Measurements from ENCODE around the gene PRDM10.
A peak's percentile ranks its signal among the peaks of the same experiment; 100 is the strongest.
"Not testable (repeated sequence)": the region's sequence is repeated elsewhere in the genome, so short reads cannot be mapped to it uniquely, and the experiment has no call there.

Gene PRDM10

GRCh38 chr11:129955282-129955681, 47.4 kb downstream of the PRDM10 start:
- Histone ChIP-seq H3K4me1 (ENCODE audit: control insufficient read depth, insufficient read depth, low read length) (no peaks in the 10 kb centered on the region), H3K27me3 (ENCODE audit: control insufficient read depth, insufficient read depth, low read length) (no peaks in the 10 kb centered on the region), H3K4me3 (ENCODE audit: low read depth, low read length) (no peak overlapping the region), H3K9me3 (ENCODE audit: control insufficient read depth, insufficient read depth, low read length) (no peaks in the 10 kb centered on the region), H3K9ac (ENCODE audit: low read depth, low read length) (no peak overlapping the region), H3K27ac (ENCODE audit: low read depth, low read length) (no peak overlapping the region), H3K36me3 (ENCODE audit: control insufficient read depth, insufficient read depth, low read length) (peaks cover 28% of the 10 kb centered on the region)

DNA sequence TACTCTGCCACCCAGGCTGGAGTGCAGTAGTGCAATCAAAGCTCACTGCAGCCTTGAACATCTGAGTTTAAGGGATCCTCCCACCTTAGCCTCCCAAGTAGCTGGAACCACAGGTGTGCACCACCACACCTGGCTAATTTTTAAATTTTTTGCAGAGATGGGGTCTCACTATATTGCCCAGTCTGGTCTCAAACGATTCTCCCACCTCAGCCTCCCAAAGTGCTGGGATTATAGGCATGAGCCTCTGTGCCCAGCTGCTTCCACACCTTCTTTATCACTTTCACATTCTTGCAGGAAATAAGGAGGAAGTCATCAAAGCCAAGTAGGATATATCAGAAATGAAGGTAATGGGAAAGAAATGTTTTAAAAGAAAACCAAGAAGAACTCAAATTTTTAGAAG, 47.9 kb downstream of the PRDM10 start:
- H3K9me3 ChIP-seq (ENCODE audit: control insufficient read depth, insufficient read depth, low read length); H3K4me1 ChIP-seq (ENCODE audit: control insufficient read depth, insufficient read depth, low read length); H3K4me3 ChIP-seq (ENCODE audit: low read depth, low read length); H3K9ac ChIP-seq (ENCODE audit: low read depth, low read length); H3K27ac ChIP-seq (ENCODE audit: low read depth, low read length); H3K27me3 ChIP-seq (ENCODE audit: control insufficient read depth, insufficient read depth, low read length): not testable (repeated sequence)
- H3K36me3 ChIP-seq (ENCODE audit: control insufficient read depth, insufficient read depth, low read length): peaks cover 25% of the 10 kb centered on the region

- Histone ChIP-seq H3K27me3 (ENCODE audit: control insufficient read depth, insufficient read depth, low read length) (no peaks in the 10 kb centered on the region), H3K9me3 (ENCODE audit: control insufficient read depth, insufficient read depth, low read length) (no peaks in the 10 kb centered on the region), H3K4me3 (ENCODE audit: low read depth, low read length) (no peak overlapping the region), H3K27ac (ENCODE audit: low read depth, low read length) (no peak overlapping the region), H3K36me3 (ENCODE audit: control insufficient read depth, insufficient read depth, low read length) (peaks cover 15% of the 10 kb centered on the region; the same call in 1 of the 2 replicates), H3K9ac (ENCODE audit: low read depth, low read length) (no peak overlapping the region), H3K4me1 (ENCODE audit: control insufficient read depth, insufficient read depth, low read length) (no peaks in the 10 kb centered on the region)
Observed at GRCh38 chr11:129951866-129952262, 50.8 kb downstream of the PRDM10 start.

GRCh38 chr11:129951201-129951865, 51.3 kb downstream of the PRDM10 start:
- Histone ChIP-seq H3K27me3 (ENCODE audit: control insufficient read depth, insufficient read depth, low read length) (no peaks in the 10 kb centered on the region), H3K27ac (ENCODE audit: low read depth, low read length) (no peak overlapping the region), H3K36me3 (ENCODE audit: control insufficient read depth, insufficient read depth, low read length) (peaks cover 16% of the 10 kb centered on the region; the same call in 1 of the 2 replicates), H3K9me3 (ENCODE audit: control insufficient read depth, insufficient read depth, low read length) (no peaks in the 10 kb centered on the region), H3K9ac (ENCODE audit: low read depth, low read length) (no peak overlapping the region), H3K4me3 (ENCODE audit: low read depth, low read length) (no peak overlapping the region), H3K4me1 (ENCODE audit: control insufficient read depth, insufficient read depth, low read length) (peaks cover 2% of the 10 kb centered on the region; the same call in 1 of the 2 replicates)

DNA sequence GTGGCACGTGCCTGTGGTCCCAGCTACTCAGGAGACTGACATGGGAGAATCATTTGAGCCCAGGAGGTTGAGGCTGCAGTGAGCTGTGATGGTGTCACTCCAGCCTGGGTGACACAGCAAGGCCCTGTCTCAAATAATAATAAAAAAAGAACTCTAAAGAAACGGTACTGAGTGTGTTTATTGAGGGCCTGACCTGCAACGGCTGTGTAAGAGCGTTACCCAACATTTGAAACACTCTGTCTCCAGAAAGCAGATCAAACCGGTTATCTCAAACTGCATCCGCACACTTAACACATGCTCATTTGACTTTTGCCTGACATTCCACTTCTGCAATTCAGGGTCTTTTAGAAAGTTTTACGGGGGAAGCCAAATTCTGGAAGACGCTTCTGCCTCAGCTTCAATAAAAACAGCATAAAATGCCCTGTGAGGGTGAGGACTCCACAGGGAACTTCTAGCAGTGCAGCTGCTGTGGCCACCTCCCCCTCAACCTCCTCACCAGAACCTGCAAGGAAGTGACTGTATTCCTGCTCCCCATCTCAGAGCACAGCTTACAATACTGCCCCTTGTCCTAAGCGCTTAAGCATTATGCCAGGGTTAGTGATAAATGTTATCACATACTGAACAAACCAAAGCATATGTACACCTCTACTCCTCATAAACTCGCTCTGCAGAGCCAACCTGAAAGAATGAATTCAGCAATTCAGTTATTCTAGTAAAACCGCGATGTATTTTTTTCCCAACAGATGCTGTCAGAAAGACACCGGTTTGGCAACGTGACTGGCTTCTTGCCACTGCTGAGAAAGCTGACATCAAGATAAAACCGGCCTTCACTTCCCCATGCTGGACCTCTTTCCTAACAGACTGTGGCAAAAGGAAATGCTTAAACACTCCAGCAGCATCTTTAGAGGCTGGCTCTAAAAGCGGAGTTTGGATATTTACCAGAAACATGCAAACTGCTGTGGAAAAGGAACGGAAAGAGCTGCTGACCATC, 52.2 kb downstream of the PRDM10 start:
- Histone ChIP-seq H3K9me3 (ENCODE audit: control insufficient read depth, insufficient read depth, low read length) (no peaks in the 10 kb centered on the region), H3K36me3 (ENCODE audit: control insufficient read depth, insufficient read depth, low read length) (peaks cover 19% of the 10 kb centered on the region; the same call in 1 of the 2 replicates), H3K27ac (ENCODE audit: low read depth, low read length) (no peak overlapping the region), H3K9ac (ENCODE audit: low read depth, low read length) (no peak overlapping the region), H3K27me3 (ENCODE audit: control insufficient read depth, insufficient read depth, low read length) (no peaks in the 10 kb centered on the region), H3K4me3 (ENCODE audit: low read depth, low read length) (no peak overlapping the region), H3K4me1 (ENCODE audit: control insufficient read depth, insufficient read depth, low read length) (peaks cover 5% of the 10 kb centered on the region; the same call in 1 of the 2 replicates)

DNA sequence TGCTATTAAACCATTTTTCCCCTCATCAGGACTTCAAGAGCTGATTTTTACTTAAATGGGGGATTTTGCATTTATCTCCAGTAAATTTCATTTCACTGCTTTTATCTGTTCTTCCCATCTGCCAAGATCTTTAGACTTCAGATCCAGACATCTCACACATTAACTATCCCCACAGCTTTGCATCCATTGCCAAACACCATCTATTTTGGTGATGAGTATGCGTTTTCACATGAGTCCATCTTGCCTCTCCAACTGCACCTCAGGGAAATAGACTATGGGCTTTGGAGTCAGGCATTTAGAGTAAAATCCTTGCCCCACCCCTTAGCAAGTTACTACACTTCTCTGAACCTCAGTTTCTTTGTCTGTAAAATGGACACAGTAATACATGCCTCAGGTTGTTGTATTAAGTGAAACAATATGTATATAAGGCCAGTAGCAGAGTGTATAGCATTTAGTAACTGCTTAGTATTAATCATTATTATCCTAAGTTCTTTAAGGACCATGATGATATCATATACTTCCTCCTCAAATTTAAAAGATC, 53.6 kb downstream of the PRDM10 start:
- Histone ChIP-seq H3K9ac (ENCODE audit: low read depth, low read length) (no peak overlapping the region), H3K4me3 (ENCODE audit: low read depth, low read length) (no peak overlapping the region), H3K4me1 (ENCODE audit: control insufficient read depth, insufficient read depth, low read length) (peaks cover 5% of the 10 kb centered on the region; the same call in 1 of the 2 replicates), H3K27me3 (ENCODE audit: control insufficient read depth, insufficient read depth, low read length) (no peaks in the 10 kb centered on the region), H3K36me3 (ENCODE audit: control insufficient read depth, insufficient read depth, low read length) (peaks cover 15% of the 10 kb centered on the region; the same call in 1 of the 2 replicates), H3K27ac (ENCODE audit: low read depth, low read length) (no peak overlapping the region), H3K9me3 (ENCODE audit: control insufficient read depth, insufficient read depth, low read length) (no peaks in the 10 kb centered on the region)

DNA sequence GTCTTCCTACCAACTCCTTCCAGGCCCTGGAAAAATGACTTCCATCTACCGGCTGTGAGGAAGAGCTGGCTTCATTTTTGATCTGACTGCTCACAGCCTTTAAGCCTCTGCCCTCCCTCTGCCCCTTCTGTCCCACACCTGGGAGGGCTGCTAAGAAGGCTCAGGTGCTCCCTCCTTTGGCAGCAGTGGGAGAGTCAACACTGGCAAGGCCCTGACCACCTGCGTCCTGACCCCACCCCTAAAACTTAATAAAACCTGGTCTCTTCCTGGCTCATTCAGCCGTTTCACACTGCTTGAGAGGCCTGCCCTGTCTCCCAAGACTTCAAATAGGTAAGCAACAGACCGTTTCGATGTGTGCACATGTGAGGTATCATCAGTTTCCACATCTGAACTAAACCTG, 55.2 kb downstream of the PRDM10 start:
- Histone ChIP-seq H3K27me3 (ENCODE audit: control insufficient read depth, insufficient read depth, low read length) (no peaks in the 10 kb centered on the region), H3K9ac (ENCODE audit: low read depth, low read length) (no peak overlapping the region), H3K36me3 (ENCODE audit: control insufficient read depth, insufficient read depth, low read length) (peaks cover 21% of the 10 kb centered on the region), H3K4me1 (ENCODE audit: control insufficient read depth, insufficient read depth, low read length) (peaks cover 5% of the 10 kb centered on the region; the same call in 1 of the 2 replicates), H3K4me3 (ENCODE audit: low read depth, low read length) (no peak overlapping the region), H3K9me3 (ENCODE audit: control insufficient read depth, insufficient read depth, low read length) (no peaks in the 10 kb centered on the region), H3K27ac (ENCODE audit: low read depth, low read length) (no peak overlapping the region)

DNA sequence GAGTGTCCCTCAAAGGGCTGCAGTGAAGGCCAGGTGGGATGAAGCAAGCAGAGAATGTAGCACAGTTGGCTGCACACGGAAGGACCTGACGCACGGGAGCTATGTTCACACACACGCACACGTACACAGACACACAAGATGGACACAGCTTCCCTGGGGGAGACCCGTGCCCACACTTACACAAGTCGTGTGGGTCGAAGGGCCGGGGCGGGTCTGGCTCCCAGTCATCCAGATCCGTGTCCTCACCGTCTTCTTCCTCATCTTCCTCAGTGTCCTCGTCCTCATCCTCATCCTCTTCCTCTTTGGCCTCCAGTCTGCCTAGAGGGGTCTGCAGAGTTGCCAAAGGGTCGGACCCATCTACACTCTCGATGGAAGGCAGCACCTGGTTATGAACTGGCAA, 55.7 kb downstream of the PRDM10 start:
- Histone ChIP-seq H3K4me1 (ENCODE audit: control insufficient read depth, insufficient read depth, low read length) (peaks cover 5% of the 10 kb centered on the region; the same call in 1 of the 2 replicates), H3K27me3 (ENCODE audit: control insufficient read depth, insufficient read depth, low read length) (no peaks in the 10 kb centered on the region), H3K27ac (ENCODE audit: low read depth, low read length) (no peak overlapping the region), H3K9me3 (ENCODE audit: control insufficient read depth, insufficient read depth, low read length) (no peaks in the 10 kb centered on the region), H3K9ac (ENCODE audit: low read depth, low read length) (no peak overlapping the region), H3K4me3 (ENCODE audit: low read depth, low read length) (no peak overlapping the region), H3K36me3 (ENCODE audit: control insufficient read depth, insufficient read depth, low read length) (peaks cover 26% of the 10 kb centered on the region)

DNA sequence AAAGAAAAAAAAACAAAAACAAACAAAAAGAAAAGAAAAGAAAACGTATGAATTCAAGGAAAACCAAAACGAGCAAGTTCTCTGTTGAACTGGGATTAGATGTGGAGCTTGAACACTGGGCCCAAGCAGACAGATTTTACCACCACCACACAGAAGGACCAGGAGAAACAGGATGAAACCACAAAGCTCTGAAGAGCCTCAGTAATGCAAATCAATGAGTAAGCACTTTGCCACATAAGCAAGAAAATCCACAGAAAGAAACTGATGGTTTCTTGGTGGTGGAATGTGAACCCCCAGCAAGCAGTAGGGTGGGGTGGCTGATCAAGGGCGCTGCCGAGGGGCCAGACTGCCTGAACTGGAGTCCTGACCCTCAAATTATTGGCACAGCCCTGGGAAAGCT, 56.4 kb downstream of the PRDM10 start:
- Histone ChIP-seq H3K9me3 (ENCODE audit: control insufficient read depth, insufficient read depth, low read length) (no peaks in the 10 kb centered on the region), H3K4me1 (ENCODE audit: control insufficient read depth, insufficient read depth, low read length) (peaks cover 5% of the 10 kb centered on the region; the same call in 1 of the 2 replicates), H3K9ac (ENCODE audit: low read depth, low read length) (no peak overlapping the region), H3K36me3 (ENCODE audit: control insufficient read depth, insufficient read depth, low read length) (peaks cover 33% of the 10 kb centered on the region), H3K4me3 (ENCODE audit: low read depth, low read length) (no peak overlapping the region), H3K27ac (ENCODE audit: low read depth, low read length) (peak overlapping the region; percentile 41), H3K27me3 (ENCODE audit: control insufficient read depth, insufficient read depth, low read length) (no peaks in the 10 kb centered on the region)

GRCh38 chr11:129945373-129945772, 57.3 kb downstream of the PRDM10 start:
- Histone ChIP-seq H3K4me3 (ENCODE audit: low read depth, low read length) (no peak overlapping the region), H3K9ac (ENCODE audit: low read depth, low read length) (no peak overlapping the region), H3K4me1 (ENCODE audit: control insufficient read depth, insufficient read depth, low read length) (peaks cover 5% of the 10 kb centered on the region; the same call in 1 of the 2 replicates), H3K27ac (ENCODE audit: low read depth, low read length) (no peak overlapping the region), H3K9me3 (ENCODE audit: control insufficient read depth, insufficient read depth, low read length) (no peaks in the 10 kb centered on the region), H3K27me3 (ENCODE audit: control insufficient read depth, insufficient read depth, low read length) (no peaks in the 10 kb centered on the region), H3K36me3 (ENCODE audit: control insufficient read depth, insufficient read depth, low read length) (peaks cover 36% of the 10 kb centered on the region)

All from HUES48 (cell line).